Measurements from ENCODE around the gene RAMACL. TPM values are rescaled to one million over a fixed set of nuclear protein-coding genes. Genes with fewer than 3 reads are reported as not detected.
A peak's percentile ranks its signal among the peaks of the same experiment; 100 is the strongest.

RAMACL gene
- total RNA-seq, 1 experiment from 2014 or later, result 0.19 TPM

- DNase-seq (ENCODE audit: low spot score), result no peak
Measured at GRCh38 chr6:166578536-166579236, 7.8 kb downstream of the RAMACL start.

GRCh38 chr6:166575205-166575604, 11.3 kb downstream of the RAMACL start:
- DNase-seq (ENCODE audit: low spot score), result no peak

- DNase-seq (ENCODE audit: low spot score), result no peak
Measured at GRCh38 chr6:166573511-166574216, 12.8 kb downstream of the RAMACL start.

- peak; percentile 34 for DNase-seq (ENCODE audit: low spot score)
Measured at GRCh38 chr6:166572370-166573261, 13.9 kb downstream of the RAMACL start.

GRCh38 chr6:166570929-166571713, 15.4 kb downstream of the RAMACL start:
- no peak for DNase-seq (ENCODE audit: low spot score)

GRCh38 chr6:166569206-166569605, 17.3 kb downstream of the RAMACL start:
- no peak for DNase-seq (ENCODE audit: low spot score)

GRCh38 chr6:166567813-166568212, 18.7 kb downstream of the RAMACL start:
- peak; percentile 29 for DNase-seq (ENCODE audit: low spot score)

GRCh38 chr6:166567107-166567506, 19.4 kb downstream of the RAMACL start:
- peak; percentile 97 for DNase-seq (ENCODE audit: low spot score)

GRCh38 chr6:166566026-166567011, 20.2 kb downstream of the RAMACL start:
- no peak for DNase-seq (ENCODE audit: low spot score)

- DNase-seq (ENCODE audit: low spot score), result no peak
Measured at GRCh38 chr6:166565084-166565967, 21.2 kb downstream of the RAMACL start.

- no peak for DNase-seq (ENCODE audit: low spot score)
Measured at GRCh38 chr6:166563805-166564204, 22.7 kb downstream of the RAMACL start.

- no peak for DNase-seq (ENCODE audit: low spot score)
Measured at GRCh38 chr6:166563200-166563599, 23.3 kb downstream of the RAMACL start.

- DNase-seq (ENCODE audit: low spot score), result no peak
Measured at GRCh38 chr6:166562726-166563125, 23.8 kb downstream of the RAMACL start.

- DNase-seq (ENCODE audit: low spot score), result no peak
Measured at GRCh38 chr6:166561771-166562359, 24.6 kb downstream of the RAMACL start.

GRCh38 chr6:166560222-166560621, 26.3 kb downstream of the RAMACL start:
- DNase-seq (ENCODE audit: low spot score), result no peak

GRCh38 chr6:166559662-166560061, 26.8 kb downstream of the RAMACL start:
- DNase-seq (ENCODE audit: low spot score), result no peak

GRCh38 chr6:166559211-166559610, 27.3 kb downstream of the RAMACL start:
- no peak for DNase-seq (ENCODE audit: low spot score)

- DNase-seq (ENCODE audit: low spot score), result no peak
Measured at GRCh38 chr6:166558156-166559005, 28.1 kb downstream of the RAMACL start.
